ENCODE data around the gene ATG16L2.

- TF ChIP-seq POLR2A (IDR thresholded peaks at IDR 0.05) (no peak), POLR2AphosphoS5 (IDR thresholded peaks at IDR 0.05) (no peak)
Observed at GRCh38 chr11:72863916-72864315, 49.7 kb downstream of the ATG16L2 start.

Measured in upper lobe of left lung (tissue), 4 donors.